MCF 10A (cell line): ENCODE results near the gene DTD1. TPM values are rescaled to one million over a fixed set of nuclear protein-coding genes. Genes with fewer than 3 reads are reported as not detected.

Source experiments
- BruUV-seq: library from RNA; stranded (reverse); fragments of 400-500 nt; replicated peaks from 2 replicates; lab custom pipeline; 2021; lab: Mats Ljungman, UMichigan
- CTCF ChIA-PET: fragments of 300-600 bp; sonication (Branson Sonifier 250); formaldehyde crosslinking; extraction: SDS; loops from one replicate; lab custom pipeline; 2021; ENCODE audit warnings: antibody characterized with exemption, inconsistent platforms; lab: Yijun Ruan, JAX
- POLR2A ChIA-PET: fragments of 300-600, 350-650 bp; sonication (Branson Sonifier 250); formaldehyde crosslinking; extraction: SDS; loops from one replicate; lab custom pipeline; 2020; ENCODE audit warnings: antibody characterized with exemption, inconsistent platforms; lab: Yijun Ruan, JAX
- DNase-seq: peaks from one replicate; pipeline ENCODE4 v3.0.0-alpha.2; 2018; ENCODE audit not compliant: unreplicated experiment
- H3K27ac Mint-ChIP-seq: one replicate; pipeline ENCODE4 v1.8.0; 2022; ENCODE audit warnings: mild to moderate bottlenecking, low read depth, mixed read lengths; ENCODE audit not compliant: unreplicated experiment
- H3K27me3 Mint-ChIP-seq: one replicate; pipeline ENCODE4 v1.8.0; 2022; ENCODE audit warnings: mixed read lengths; ENCODE audit not compliant: insufficient read depth, unreplicated experiment
- H3K36me3 Mint-ChIP-seq: one replicate; pipeline ENCODE4 v1.8.0; 2022; ENCODE audit warnings: mild to moderate bottlenecking, moderate library complexity, mixed read lengths; ENCODE audit not compliant: insufficient read depth, unreplicated experiment
- H3K4me1 Mint-ChIP-seq: one replicate; pipeline ENCODE4 v1.8.0; 2022; ENCODE audit warnings: mixed read lengths; ENCODE audit not compliant: insufficient read depth, unreplicated experiment
- H3K4me3 Mint-ChIP-seq: one replicate; pipeline ENCODE4 v1.8.0; 2022; ENCODE audit warnings: mild to moderate bottlenecking, moderate library complexity, mixed read lengths; ENCODE audit not compliant: unreplicated experiment
- H3K9me3 Mint-ChIP-seq: one replicate; pipeline ENCODE4 v1.8.0; 2022; ENCODE audit warnings: mixed read lengths; ENCODE audit not compliant: unreplicated experiment
- CTCF ChIP-seq: fragments of 200-600 bp; IDR thresholded peaks from one replicate; pipeline ENCODE4 v1.8.0; 2022; ENCODE audit warnings: antibody characterized with exemption, mild to moderate bottlenecking; ENCODE audit not compliant: unreplicated experiment
- intact Hi-C: fragments of 100-400 bp; cut with micrococcal nuclease; formaldehyde crosslinking; loops from 2 replicates; pipeline ENCODE4 v1.14.1; 2022
- total RNA-seq: library from RNA; stranded (reverse); gene quantifications from 2 replicates; pipeline ENCODE4 v1.2.3, GENCODE V29; 2022

Gene DTD1
- total RNA-seq, 1 experiment from 2014 or later, result 101 TPM

- Mint-ChIP-seq H3K4me1 (peaks cover 5% of the 10 kb centered on the region), H3K36me3 (no peaks in the 10 kb centered on the region), H3K4me3 (no peak overlapping the region), H3K27me3 (no peaks in the 10 kb centered on the region), H3K9me3 (no peaks in the 10 kb centered on the region), H3K27ac (no peak overlapping the region)
- ChIA-PET CTCF (interaction anchor here (0.7 kb wide), 1 partner anchor 36 kb away, joined by 3 read pairs; no protein-coding TSS in a partner anchor), POLR2A (no interaction called here)
- intact Hi-C loops, result no loop called here
- no peak for TF ChIP-seq CTCF
- no TSS peak for BruUV-seq
- no peak for DNase-seq
These were observed 101.7 kb downstream of the DTD1 start for GRCh38 chr20:18689557-18689956.

- no peak overlapping the region for H3K4me3 Mint-ChIP-seq
- peaks cover 5% of the 10 kb centered on the region for H3K4me1 Mint-ChIP-seq
- H3K27me3 Mint-ChIP-seq, result no peaks in the 10 kb centered on the region
- POLR2A ChIA-PET, result interaction anchor here (0.7 kb wide), 1 partner anchor 33 kb away, joined by 3 read pairs; no protein-coding TSS in a partner anchor
- TF ChIP-seq CTCF, result no peak
- CTCF ChIA-PET, result interaction anchor here (0.7 kb wide), 1 partner anchor 12 kb away, joined by 3 read pairs; no protein-coding TSS in a partner anchor
- intact Hi-C loops, result no loop called here
- no peak for DNase-seq
- H3K27ac Mint-ChIP-seq, result no peak overlapping the region
- no TSS peak for BruUV-seq
- peaks cover 6% of the 10 kb centered on the region for H3K36me3 Mint-ChIP-seq
- H3K9me3 Mint-ChIP-seq, result no peaks in the 10 kb centered on the region
These were observed 104.6 kb downstream of the DTD1 start for GRCh38 chr20:18692447-18692846.

GRCh38 chr20:18694071-18694470 is 106.2 kb downstream of the DTD1 start:
- BruUV-seq, result no TSS peak
- Mint-ChIP-seq H3K27ac (no peak overlapping the region), H3K9me3 (no peaks in the 10 kb centered on the region), H3K4me1 (peaks cover 5% of the 10 kb centered on the region), H3K4me3 (no peak overlapping the region), H3K27me3 (no peaks in the 10 kb centered on the region), H3K36me3 (peaks cover 6% of the 10 kb centered on the region)
- POLR2A ChIA-PET, result interaction anchor here (1.2 kb wide), 1 partner anchor 21 kb away, joined by 4 read pairs; no protein-coding TSS in a partner anchor
- DNase-seq, result no peak
- intact Hi-C loops, result no loop called here
- CTCF ChIA-PET, result interaction anchor here (0.6 kb wide), 1 partner anchor 36 kb away, joined by 3 read pairs; no protein-coding TSS in a partner anchor
- no peak for TF ChIP-seq CTCF

- intact Hi-C loops, result no loop called here
- peaks cover 6% of the 10 kb centered on the region for H3K36me3 Mint-ChIP-seq
- DNase-seq, result no peak
- H3K9me3 Mint-ChIP-seq, result no peaks in the 10 kb centered on the region
- ChIA-PET CTCF (no interaction called here), POLR2A (no interaction called here)
- H3K4me3 Mint-ChIP-seq, result no peak overlapping the region
- no TSS peak for BruUV-seq
- peaks cover 5% of the 10 kb centered on the region for H3K4me1 Mint-ChIP-seq
- peak overlapping the region; percentile 18 for H3K27ac Mint-ChIP-seq
- H3K27me3 Mint-ChIP-seq, result no peaks in the 10 kb centered on the region
- TF ChIP-seq CTCF, result no peak
These were observed 107.3 kb downstream of the DTD1 start for GRCh38 chr20:18695175-18695574.
